Loucy (cell line): ENCODE data around the gene GPLD1.

Source experiments
- H2AFZ ChIP-seq: fragments of 200-600 bp; sonication (generic); 2 replicates; pipeline ENCODE4 v1.6.0; 2016; ENCODE audit warnings: antibody characterized with exemption, mild to moderate bottlenecking, low read length, moderate library complexity
- H3F3A ChIP-seq: fragments of 200-600 bp; 2 replicates; pipeline ENCODE4 v1.6.0; 2016; ENCODE audit warnings: antibody characterized with exemption, low read depth, mild to moderate bottlenecking
- H3K27me3 ChIP-seq: fragments of 200-600 bp; sonication (generic); 2 replicates; pipeline ENCODE4 v1.6.1; 2014; ENCODE audit warnings: low read length, mild to moderate bottlenecking; ENCODE audit not compliant: insufficient read depth, poor library complexity, severe bottlenecking
- H3K36me3 ChIP-seq: fragments of 200-600 bp; sonication (generic); 2 replicates; pipeline ENCODE4 v1.6.1; 2016; ENCODE audit warnings: low read length; ENCODE audit not compliant: insufficient read depth
- H3K4me1 ChIP-seq: fragments of 200-600 bp; sonication (generic); 2 replicates; pipeline ENCODE4 v1.5.1; 2014; ENCODE audit warnings: low read length, mild to moderate bottlenecking; ENCODE audit not compliant: insufficient read depth, poor library complexity, severe bottlenecking
- H3K4me2 ChIP-seq: fragments of 200-600 bp; sonication (generic); 2 replicates; pipeline ENCODE4 v1.6.0; 2014; ENCODE audit warnings: antibody characterized with exemption, low read length, low read depth, mild to moderate bottlenecking; ENCODE audit not compliant: poor library complexity, severe bottlenecking
- H3K4me3 ChIP-seq: fragments of 200-600 bp; sonication (generic); 2 replicates; pipeline ENCODE4 v1.5.1; 2014; ENCODE audit warnings: low read length, mild to moderate bottlenecking, mixed read lengths; ENCODE audit not compliant: poor library complexity, severe bottlenecking
- H3K79me2 ChIP-seq: fragments of 200-600 bp; sonication (generic); 2 replicates; pipeline ENCODE4 v1.6.1; 2014; ENCODE audit warnings: low read length; ENCODE audit not compliant: insufficient read depth
- H3K9ac ChIP-seq: fragments of 200-600 bp; sonication (generic); 2 replicates; pipeline ENCODE4 v1.6.0; 2014; ENCODE audit warnings: mild to moderate bottlenecking, low read depth, low read length, moderate library complexity; ENCODE audit not compliant: poor library complexity, severe bottlenecking
- H3K9me2 ChIP-seq: fragments of 200-600 bp; sonication (generic); replicated peaks from 2 replicates; pipeline ENCODE4 v1.6.1; 2016; ENCODE audit warnings: low read depth, low read length, mixed read lengths
- H3K9me3 ChIP-seq: fragments of 200-600 bp; sonication (generic); 2 replicates; pipeline ENCODE4 v1.6.1; 2014; ENCODE audit warnings: mild to moderate bottlenecking, antibody characterized with exemption, low read length, low read depth; ENCODE audit not compliant: insufficient read depth
- H4K20me1 ChIP-seq: fragments of 200-600 bp; sonication (generic); 2 replicates; pipeline ENCODE4 v1.6.0; 2014; ENCODE audit warnings: antibody characterized with exemption, low read length, mild to moderate bottlenecking; ENCODE audit not compliant: insufficient read depth, poor library complexity, severe bottlenecking
- EZH2phosphoT487 ChIP-seq: fragments of 200-600 bp; IDR thresholded peaks from 2 replicates; pipeline ENCODE4 v1.6.1; 2018; ENCODE audit warnings: antibody characterized with exemption, mild to moderate bottlenecking, moderate library complexity, borderline replicate concordance
- TF ChIP-seq, protein P1 (sequence below): fragments of 200-600 bp; sonication (generic); conservative IDR thresholded peaks from 2 replicates; pipeline ENCODE4 v1.5.1; 2014; ENCODE audit warnings: mild to moderate bottlenecking, antibody characterized with exemption, low read length

Gene GPLD1

DNA sequence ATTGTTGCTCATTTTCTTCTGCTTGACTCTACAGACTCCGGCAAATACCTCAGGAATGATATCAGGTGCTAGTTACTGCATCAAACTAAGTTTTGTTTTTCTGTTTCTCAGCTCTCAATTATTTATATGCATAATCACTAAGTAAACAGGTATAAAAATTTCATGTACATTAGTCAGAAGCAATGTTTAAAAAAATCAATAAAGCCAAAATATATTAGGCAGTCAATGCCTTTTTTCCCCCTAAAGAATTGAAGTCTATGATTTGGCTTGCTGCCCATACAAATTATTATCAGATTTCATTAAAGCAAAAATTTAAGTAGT is 107.2 kb downstream of the GPLD1 start:
- H3K9ac ChIP-seq: no peak overlapping the region

DNA sequence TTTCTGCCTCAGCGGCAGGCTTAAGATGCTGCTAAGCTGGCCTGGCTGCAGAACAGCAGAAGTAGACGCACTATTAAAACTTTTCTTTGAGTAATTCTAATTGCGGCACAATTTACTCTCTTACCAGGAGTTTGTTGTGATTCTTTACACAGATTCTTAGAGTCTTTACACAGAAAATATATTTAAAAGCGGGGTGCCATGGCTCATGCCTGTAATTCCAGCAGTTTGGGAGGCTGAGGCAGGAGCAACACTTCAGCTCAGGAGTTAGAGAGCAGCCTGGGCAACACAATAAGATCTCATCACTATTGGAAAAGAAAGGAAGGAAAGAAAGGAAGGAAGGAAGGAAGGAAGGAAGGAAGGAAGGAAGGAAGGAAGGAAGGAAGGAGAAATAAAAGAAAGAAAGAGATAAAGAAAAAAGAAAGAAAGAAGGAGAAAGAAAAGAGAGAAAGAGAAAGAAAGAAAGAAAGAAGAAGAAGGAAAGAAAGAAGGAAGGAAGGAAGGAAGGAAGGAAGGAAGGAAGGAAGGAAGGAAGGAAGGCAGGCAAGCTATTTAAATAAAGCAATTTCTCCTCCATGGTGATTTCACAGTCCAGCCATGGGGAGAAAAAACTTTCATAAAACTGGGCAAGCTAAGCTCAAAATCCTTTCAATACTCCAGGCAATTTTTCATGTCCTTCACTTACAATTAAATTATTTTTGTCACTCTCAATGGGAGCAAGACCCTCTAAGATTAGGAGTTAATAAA is 107.7 kb downstream of the GPLD1 start:
- Histone ChIP-seq H3K9ac (no peak overlapping the region), H3K4me1 (no peaks in the 10 kb centered on the region), H3K27me3 (no peaks in the 10 kb centered on the region), H3K36me3 (no peaks in the 10 kb centered on the region), H3K9me3 (no peaks in the 10 kb centered on the region), H2AFZ (no peak overlapping the region), H3K4me2 (no peak overlapping the region), H3K9me2 (no peaks in the 10 kb centered on the region), H3K79me2 (no peaks in the 10 kb centered on the region), H4K20me1 (no peaks in the 10 kb centered on the region), H3K4me3 (no peak overlapping the region), H3F3A (no peaks in the 10 kb centered on the region)
- no peak for TF ChIP-seq EZH2phosphoT487
- TF ChIP-seq, protein P1, sequence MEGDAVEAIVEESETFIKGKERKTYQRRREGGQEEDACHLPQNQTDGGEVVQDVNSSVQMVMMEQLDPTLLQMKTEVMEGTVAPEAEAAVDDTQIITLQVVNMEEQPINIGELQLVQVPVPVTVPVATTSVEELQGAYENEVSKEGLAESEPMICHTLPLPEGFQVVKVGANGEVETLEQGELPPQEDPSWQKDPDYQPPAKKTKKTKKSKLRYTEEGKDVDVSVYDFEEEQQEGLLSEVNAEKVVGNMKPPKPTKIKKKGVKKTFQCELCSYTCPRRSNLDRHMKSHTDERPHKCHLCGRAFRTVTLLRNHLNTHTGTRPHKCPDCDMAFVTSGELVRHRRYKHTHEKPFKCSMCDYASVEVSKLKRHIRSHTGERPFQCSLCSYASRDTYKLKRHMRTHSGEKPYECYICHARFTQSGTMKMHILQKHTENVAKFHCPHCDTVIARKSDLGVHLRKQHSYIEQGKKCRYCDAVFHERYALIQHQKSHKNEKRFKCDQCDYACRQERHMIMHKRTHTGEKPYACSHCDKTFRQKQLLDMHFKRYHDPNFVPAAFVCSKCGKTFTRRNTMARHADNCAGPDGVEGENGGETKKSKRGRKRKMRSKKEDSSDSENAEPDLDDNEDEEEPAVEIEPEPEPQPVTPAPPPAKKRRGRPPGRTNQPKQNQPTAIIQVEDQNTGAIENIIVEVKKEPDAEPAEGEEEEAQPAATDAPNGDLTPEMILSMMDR: no peak

More for the DNA sequence above, 107.2 kb downstream of the GPLD1 start:
- H3K9me2 ChIP-seq: no peaks in the 10 kb centered on the region
- TF ChIP-seq, protein P1: no peak
- TF ChIP-seq EZH2phosphoT487: no peak
- H3K27me3 ChIP-seq: no peaks in the 10 kb centered on the region
- H3K79me2 ChIP-seq: no peaks in the 10 kb centered on the region
- H3K9me3 ChIP-seq: no peaks in the 10 kb centered on the region
- no peak overlapping the region for H2AFZ ChIP-seq
- no peak overlapping the region for H3K4me2 ChIP-seq
- H3F3A ChIP-seq: no peaks in the 10 kb centered on the region
- H3K4me1 ChIP-seq: no peaks in the 10 kb centered on the region
- H3K4me3 ChIP-seq: no peak overlapping the region
- H4K20me1 ChIP-seq: no peaks in the 10 kb centered on the region
- H3K36me3 ChIP-seq: no peaks in the 10 kb centered on the region

DNA sequence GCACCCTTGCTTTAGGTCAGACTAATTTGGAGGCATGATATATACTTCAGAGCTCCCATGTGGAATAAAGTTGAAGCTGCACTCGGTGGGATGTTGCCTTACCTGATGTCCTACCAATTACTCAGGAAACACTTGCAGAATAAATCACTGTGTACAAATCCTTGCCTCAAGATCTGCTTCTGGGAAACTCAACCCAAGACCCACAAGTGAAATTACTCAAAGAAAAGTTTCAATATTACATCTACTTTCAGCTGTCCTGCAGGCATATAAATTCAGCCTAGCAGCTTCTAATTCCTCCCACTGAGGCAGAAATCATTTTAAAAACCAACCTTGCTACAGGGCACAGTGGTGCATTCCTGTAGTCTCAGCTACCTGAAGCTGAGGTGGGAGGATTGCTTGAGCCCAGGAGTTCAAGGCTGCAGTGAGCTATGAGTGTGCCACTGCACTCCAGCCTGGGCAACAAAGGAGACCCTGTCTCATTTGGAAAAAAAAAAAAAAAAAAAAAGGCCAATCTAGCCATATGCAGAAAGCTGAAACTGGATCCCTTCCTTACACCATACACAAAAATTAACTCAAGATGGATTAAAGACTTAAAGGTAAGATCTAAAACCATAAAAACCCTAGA is 110.8 kb downstream of the GPLD1 start:
- no peak overlapping the region for H3K9ac ChIP-seq
- no peaks in the 10 kb centered on the region for H3K36me3 ChIP-seq
- TF ChIP-seq EZH2phosphoT487: no peak
- TF ChIP-seq, protein P1: no peak
- H3F3A ChIP-seq: no peaks in the 10 kb centered on the region
- no peaks in the 10 kb centered on the region for H3K9me3 ChIP-seq
- H3K9me2 ChIP-seq: no peaks in the 10 kb centered on the region
- no peak overlapping the region for H2AFZ ChIP-seq
- H3K4me3 ChIP-seq: no peak overlapping the region
- no peaks in the 10 kb centered on the region for H3K27me3 ChIP-seq
- H3K79me2 ChIP-seq: no peaks in the 10 kb centered on the region
- no peaks in the 10 kb centered on the region for H3K4me1 ChIP-seq
- H3K4me2 ChIP-seq: no peak overlapping the region
- no peaks in the 10 kb centered on the region for H4K20me1 ChIP-seq
